Suppressor macrophage treated with lipopolysaccharide for 1 hour (primary cell): Measurements from ENCODE around the gene CTSW.
"Not testable (repeated sequence)": the region's sequence is repeated elsewhere in the genome, so short reads cannot be mapped to it uniquely, and the experiment has no call there.

ENCODE experiments used
- DNase-seq, 3 donors: peaks; one replicate each; pipeline ENCODE4 v3.0.0-alpha.2; 2020 to 2022

The CTSW gene

DNA sequence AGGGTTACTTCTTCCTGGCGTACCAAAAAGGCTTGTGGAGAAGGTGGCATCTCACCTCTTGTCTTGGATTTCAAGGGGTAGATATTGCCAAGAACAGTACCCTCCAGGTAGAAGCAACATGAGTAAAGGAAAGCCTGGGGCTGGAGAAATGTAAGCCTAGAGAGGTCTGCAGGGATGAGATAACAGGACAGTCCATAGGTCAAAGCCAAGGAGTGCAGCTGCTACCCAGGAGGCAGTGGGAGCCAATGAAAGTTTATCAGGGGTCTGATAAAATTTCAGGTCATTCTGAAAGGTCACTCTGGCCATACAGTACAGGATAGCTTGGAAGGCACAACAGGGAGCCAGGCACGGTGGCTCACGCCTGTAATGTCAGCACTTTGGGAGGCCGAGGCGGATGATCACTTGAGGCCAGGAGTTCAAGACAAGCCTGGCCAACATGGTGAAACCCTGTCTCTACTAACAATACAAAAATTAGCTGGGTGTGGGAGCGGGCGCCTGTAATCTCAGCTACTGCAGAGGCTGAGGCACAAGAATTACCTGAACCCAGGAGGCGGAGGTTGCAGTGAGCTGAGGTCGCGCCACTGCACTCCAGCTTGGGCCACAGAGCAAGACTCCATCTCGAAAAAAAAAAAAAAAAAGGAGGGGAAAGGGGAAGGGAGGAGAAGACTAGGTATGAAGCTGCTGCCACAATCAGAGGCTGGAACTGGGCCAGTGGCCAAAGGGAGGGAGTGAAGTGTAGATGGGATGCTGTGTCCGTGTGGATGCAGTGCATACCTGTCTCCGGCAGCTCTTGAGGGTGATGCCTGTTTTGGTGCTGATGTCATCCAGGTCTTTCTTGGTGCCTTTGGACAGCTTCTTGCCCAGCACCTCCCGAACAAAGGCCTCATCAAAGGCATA lies 7.4 kb downstream of the CTSW start:
- no peak for DNase-seq

GRCh38 chr11:65887723-65888162 lies 8.1 kb downstream of the CTSW start:
- no peak for DNase-seq

- DNase-seq: peak; percentile 96 to 99 (median 98)
Observed at GRCh38 chr11:65888163-65888814, 8.7 kb downstream of the CTSW start, which contains the start of gene FIBP. FIBP (minus strand) TSS chr11:65888471; CDS start chr11:65888418, 53 bp downstream.

- peak; percentile 99 to 100 (median 99) for DNase-seq
Observed at GRCh38 chr11:65890324-65891218, 10.9 kb downstream of the CTSW start, which contains the start of gene CCDC85B. CCDC85B (plus strand) TSS chr11:65890673; CDS start chr11:65890784, 111 bp downstream.

GRCh38 chr11:65891219-65892136 lies 11.8 kb downstream of the CTSW start:
- peak in 1 of 3 donors; percentile 23 for DNase-seq

DNA sequence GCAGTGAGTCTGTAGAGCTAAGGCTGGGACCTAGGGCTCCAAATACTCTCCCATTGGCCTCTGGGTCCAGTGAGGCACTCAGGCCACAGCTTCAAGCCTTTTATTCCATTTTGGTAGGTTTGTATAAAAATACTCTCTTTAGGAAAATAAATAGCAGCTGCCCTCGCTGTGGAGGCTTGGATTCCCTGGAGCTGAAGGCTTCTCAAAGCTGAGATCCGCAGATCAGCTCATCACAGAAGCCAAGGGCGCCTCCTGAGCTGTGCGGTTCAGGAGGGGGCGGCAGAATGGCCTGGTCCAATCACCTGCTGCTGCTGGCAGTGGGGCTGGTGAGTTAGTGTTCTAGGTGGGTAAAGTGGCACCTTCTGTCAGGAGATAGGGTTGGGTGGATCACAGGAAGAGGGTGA lies 12.5 kb downstream of the CTSW start:
- not testable (repeated sequence) for DNase-seq

- no peak for DNase-seq
Observed at GRCh38 chr11:65892661-65893317, 13.2 kb downstream of the CTSW start.

GRCh38 chr11:65894034-65894591 lies 14.5 kb downstream of the CTSW start:
- DNase-seq: peak in 2 of 3 donors; percentile 46 to 62

DNA sequence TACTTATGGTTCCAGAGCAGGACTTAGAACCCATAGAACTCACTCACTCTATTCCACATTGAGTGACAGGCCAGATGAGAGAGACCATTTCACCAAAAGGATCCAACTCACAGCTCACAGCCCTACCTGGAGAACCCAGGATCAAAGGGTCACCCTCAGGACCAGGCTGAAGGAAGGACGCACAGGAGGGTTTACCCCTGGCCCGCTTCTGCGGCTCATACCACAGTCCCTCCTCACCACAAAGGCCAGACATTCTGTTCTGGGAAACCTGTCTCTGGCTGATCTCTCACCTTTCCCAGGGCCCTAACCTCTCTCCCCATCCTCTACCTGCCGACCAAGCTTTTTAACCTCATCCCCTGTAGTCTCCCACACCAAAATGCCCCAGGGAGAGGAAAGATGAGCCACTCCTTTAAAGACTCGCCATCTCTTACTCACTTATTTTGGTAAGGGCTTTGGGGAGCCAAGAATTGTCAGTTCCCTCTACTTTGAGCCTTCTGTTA lies 15.9 kb downstream of the CTSW start:
- DNase-seq: no peak

- peak; percentile 46 to 62 (median 53) for DNase-seq
Observed at GRCh38 chr11:65896034-65896999, 16.7 kb downstream of the CTSW start.

GRCh38 chr11:65897020-65897471 lies 17.4 kb downstream of the CTSW start:
- no peak for DNase-seq

DNA sequence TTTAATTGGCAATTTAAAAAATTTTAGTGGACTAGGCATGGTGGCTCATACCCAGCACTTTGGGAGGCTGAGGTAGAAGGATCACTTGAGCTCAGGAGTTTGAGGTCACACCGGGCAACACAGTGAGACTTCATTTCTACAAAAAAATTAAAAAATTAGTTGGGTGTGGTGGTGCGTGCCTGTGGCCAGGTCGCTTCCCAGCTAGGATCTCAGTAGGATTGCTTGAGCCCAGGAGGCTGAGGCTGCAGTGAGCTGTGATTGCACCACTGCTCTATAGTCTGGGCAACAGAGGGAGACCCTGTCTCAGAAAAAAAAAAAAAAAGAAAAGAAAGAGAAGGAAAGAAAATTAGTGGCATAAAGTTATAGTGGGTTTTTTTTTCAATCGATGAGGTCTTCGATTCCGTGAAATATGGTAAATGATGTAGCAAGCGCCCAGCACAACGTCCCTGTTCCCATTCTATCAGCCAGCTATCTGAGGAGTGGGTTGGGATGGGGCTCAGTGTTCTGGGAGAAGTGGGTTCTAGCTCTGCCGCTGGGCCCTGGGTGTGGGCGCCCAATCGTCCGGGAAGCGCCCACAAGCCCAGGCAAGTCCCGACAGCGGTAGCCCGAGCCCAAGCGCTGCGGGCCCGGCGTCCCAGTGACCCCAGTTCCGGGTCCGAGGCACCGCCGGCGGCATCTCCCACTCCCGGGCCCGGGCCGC lies 19.2 kb downstream of the CTSW start:
- DNase-seq: no peak

DNA sequence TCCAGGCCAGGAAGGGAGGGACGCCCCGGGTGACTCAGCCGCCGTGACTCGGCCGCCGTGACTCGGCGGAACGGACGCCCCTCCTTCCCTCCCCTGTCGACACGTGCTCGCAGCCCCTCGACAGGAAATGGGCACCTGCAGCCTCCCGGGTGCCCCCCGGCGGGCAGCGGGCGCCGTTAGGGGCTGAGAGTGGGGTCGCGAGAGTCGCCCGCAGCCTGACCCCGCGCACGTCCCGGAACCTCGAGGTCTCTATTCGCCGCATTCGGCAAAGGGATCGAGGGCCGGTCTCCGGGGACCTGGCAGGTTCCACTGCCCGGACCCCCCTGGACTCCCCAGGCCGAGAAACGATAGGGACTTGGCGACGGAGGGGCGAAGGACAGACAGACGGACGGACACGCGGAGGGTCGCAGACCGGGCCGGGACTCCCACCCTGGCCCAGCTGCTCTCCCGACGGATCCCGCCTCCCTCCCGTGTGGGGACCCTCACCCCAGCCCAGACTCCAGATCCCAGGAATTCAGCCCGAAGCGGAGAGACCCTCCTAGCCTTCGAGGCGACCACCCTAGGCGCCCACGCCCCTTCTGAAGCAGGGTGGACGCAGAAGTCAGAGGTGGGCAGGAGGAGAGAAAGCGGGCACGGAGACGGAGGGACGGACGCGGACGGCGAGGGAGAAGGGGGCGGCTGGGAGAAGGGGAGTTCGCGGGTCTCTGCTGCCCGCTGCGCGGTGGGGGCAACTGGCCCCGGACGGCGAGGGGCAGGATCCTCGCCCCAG lies 19.9 kb downstream of the CTSW start:
- DNase-seq: peak; percentile 90 to 95 (median 91)

DNA sequence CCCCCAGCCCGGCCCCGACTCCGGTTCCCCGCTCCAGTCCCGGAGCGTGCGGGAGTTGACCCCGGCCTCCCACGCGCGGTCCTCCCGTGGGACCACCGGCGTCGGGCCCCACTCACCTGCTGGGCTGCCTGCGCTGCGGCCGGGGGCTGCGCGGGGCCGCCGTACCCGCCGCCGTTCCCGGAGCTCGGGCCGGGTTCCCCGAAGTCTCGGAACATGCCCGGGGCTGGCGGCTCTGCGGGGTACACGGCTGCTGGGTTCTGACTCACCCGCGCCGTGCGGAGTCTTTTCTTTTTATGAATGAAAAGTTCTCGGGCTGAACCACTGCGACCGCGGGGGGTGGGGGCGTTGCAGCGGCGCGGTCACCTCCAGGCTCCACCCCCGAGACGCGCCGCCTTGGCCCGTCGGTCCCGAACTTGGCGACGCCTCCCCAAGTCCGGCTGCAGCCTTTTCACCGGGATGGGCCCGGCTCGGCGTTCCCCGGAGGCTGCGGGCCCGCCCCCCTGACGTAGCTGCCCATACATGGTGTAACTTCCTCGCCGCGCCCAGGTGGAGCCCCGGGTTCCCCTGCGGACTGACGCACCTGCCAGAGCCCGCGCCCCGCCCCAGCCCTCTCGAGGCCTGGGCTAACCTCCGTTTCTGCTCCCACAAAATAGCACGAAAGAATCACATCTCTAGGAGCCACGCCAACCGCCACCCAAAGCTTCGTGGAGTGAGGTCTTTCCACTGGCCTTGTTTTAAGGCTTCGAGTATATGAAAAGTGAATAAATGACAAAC lies 20.7 kb downstream of the CTSW start, which contains the start of gene FOSL1:
Gene FOSL1 (minus strand): TSS at position 264 of the 774 bp plus-strand sequence. CDS start 49 bp downstream, at position 215.
- peak; percentile 96 to 98 (median 97) for DNase-seq

DNA sequence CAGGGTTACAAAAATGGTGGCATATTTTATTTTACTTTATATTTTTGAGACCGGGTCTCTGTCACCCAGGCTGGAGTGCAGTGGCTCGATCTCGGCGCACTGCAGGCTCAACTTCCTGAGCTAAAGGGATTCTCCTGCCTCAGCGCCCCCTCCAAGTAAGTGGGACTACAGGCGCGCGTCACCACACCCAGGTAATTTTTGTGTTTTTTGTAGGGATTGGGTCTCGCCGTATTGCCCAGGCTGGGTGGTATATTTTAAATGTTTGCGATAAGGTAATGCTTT lies 21.2 kb downstream of the CTSW start:
- DNase-seq: no peak

- DNase-seq: no peak
Observed at GRCh38 chr11:65903068-65903481, 23.4 kb downstream of the CTSW start.

- no peak for DNase-seq
Observed at GRCh38 chr11:65903715-65904114, 24.1 kb downstream of the CTSW start.
